H1 (cell line): Measurements from ENCODE around the gene CALHM2. TPM values are rescaled to one million over a fixed set of nuclear protein-coding genes. Genes with fewer than 3 reads are reported as not detected.

Experiments
- CTCF ChIA-PET: fragments of 300-600 bp; sonication (Branson Sonifier 250); formaldehyde crosslinking; loops from one replicate; lab custom pipeline; 2021; ENCODE audit not compliant: partially characterized antibody; lab: Charles Lee
- POLR2A ChIA-PET: fragments of 300-600 bp; sonication (Branson Sonifier 250); formaldehyde crosslinking; loops from one replicate; lab custom pipeline; 2021; ENCODE audit warnings: inconsistent platforms; ENCODE audit not compliant: partially characterized antibody; lab: Charles Lee
- DNase-seq, 2 experiments: peaks; one replicate each; pipeline versions ENCODE4 v3.0.0 to v3.0.0-alpha.2; 2010 to 2022; ENCODE audit warnings: low spot score in 2 of 2, low read depth in 1 of 2, mixed read lengths in 1 of 2
- FAIRE-seq: peaks from 2 replicates; lab custom pipeline; 2011; peaks lifted over from hg19 to GRCh38; lab: Jason Lieb, UNC
- H2AFZ ChIP-seq: 2 replicates; pipeline ENCODE4 v1.8.1; 2012; ENCODE audit warnings: low read length, inconsistent platforms
- H2AK5ac ChIP-seq: 2 replicates; pipeline ENCODE4 v1.6.1; 2013; ENCODE audit warnings: low read depth, low read length
- H2BK120ac ChIP-seq: replicated peaks from 2 replicates; pipeline ENCODE3; 2013; ENCODE audit warnings: low read depth, low read length, inconsistent platforms
- H2BK12ac ChIP-seq: 2 replicates; pipeline ENCODE4 v1.6.1; 2013; ENCODE audit warnings: low read depth, low read length
- H2BK15ac ChIP-seq: 2 replicates; pipeline ENCODE4 v1.6.1; 2013; ENCODE audit warnings: low read length
- H2BK20ac ChIP-seq: 2 replicates; pipeline ENCODE4 v1.6.1; 2013; ENCODE audit warnings: low read length
- H2BK5ac ChIP-seq: 2 replicates; pipeline ENCODE4 v1.6.1; 2013; ENCODE audit warnings: low read depth, low read length
- H3K14ac ChIP-seq: 2 replicates; pipeline ENCODE4 v1.6.1; 2013; ENCODE audit warnings: inconsistent platforms; ENCODE audit not compliant: insufficient read length
- H3K18ac ChIP-seq: 2 replicates; pipeline ENCODE4 v1.6.1; 2013; ENCODE audit warnings: low read length; ENCODE audit errors: extremely low read depth
- H3K23ac ChIP-seq: 2 replicates; pipeline ENCODE4 v1.6.1; 2013; ENCODE audit warnings: inconsistent platforms; ENCODE audit not compliant: insufficient read length
- H3K23me2 ChIP-seq: 2 replicates; pipeline ENCODE4 v1.6.1; 2013; ENCODE audit warnings: low read depth, low read length
- H3K27ac ChIP-seq: 2 replicates; pipeline ENCODE4 v1.6.1; 2011; ENCODE audit warnings: low read depth, low read length, inconsistent platforms
- H3K27me3 ChIP-seq, 4 experiments: replicated peaks in 1 of 4; 1 replicate in 1 of 4; 2 replicates in 3 of 4; pipeline versions ENCODE4 v1.6.1 to v1.8.1; 2011 to 2013; ENCODE audit warnings: low read length in 3 of 4, mild to moderate bottlenecking in 3 of 4, inconsistent platforms in 2 of 4, mixed read lengths in 2 of 4, moderate library complexity in 1 of 4; ENCODE audit not compliant: control insufficient read depth in 3 of 4, insufficient read depth in 3 of 4; ENCODE audit errors: extremely low read depth in 1 of 4
- H3K36me3 ChIP-seq, 4 experiments: 2 replicates each; pipeline versions ENCODE4 v1.6.1 to v1.8.1; 2011 to 2013; ENCODE audit warnings: mild to moderate bottlenecking in 4 of 4, low read length in 3 of 4, moderate library complexity in 2 of 4, control low read depth in 1 of 4, inconsistent platforms in 1 of 4; ENCODE audit not compliant: insufficient read depth in 4 of 4, control insufficient read depth in 2 of 4
- H3K4ac ChIP-seq: replicated peaks from 2 replicates; pipeline ENCODE3; 2013; ENCODE audit warnings: low read length, low read depth, mixed read lengths, inconsistent platforms; ENCODE audit not compliant: insufficient read length
- H3K4me1 ChIP-seq, 4 experiments: replicated peaks in 1 of 4; 1 replicate in 1 of 4; 2 replicates in 3 of 4; pipeline versions ENCODE4 v1.6.1 to v1.8.1; 2011 to 2013; ENCODE audit warnings: low read length in 3 of 4, inconsistent platforms in 2 of 4, mixed read lengths in 1 of 4; ENCODE audit not compliant: insufficient read depth in 4 of 4, control insufficient read depth in 3 of 4
- H3K4me2 ChIP-seq, 2 experiments: 2 replicates each; pipeline versions ENCODE4 v1.6.1 to v1.8.1; 2011 to 2013; ENCODE audit warnings: low read depth in 2 of 2, low read length in 2 of 2, control low read depth in 1 of 2, inconsistent platforms in 1 of 2, mild to moderate bottlenecking in 1 of 2; ENCODE audit not compliant: insufficient read depth in 1 of 2
- H3K4me3 ChIP-seq, 4 experiments: fragments of 200-600, 300-600 bp in 1 of 4; sonication (generic), shearing (Covaris generic), sonication (Bioruptor Twin) in 1 of 4; 2 replicates each; pipeline versions ENCODE4 v1.5.1 to v1.8.1; 2011 to 2016; ENCODE audit warnings: low read length in 4 of 4, low read depth in 3 of 4, control low read depth in 2 of 4, inconsistent platforms in 2 of 4, mild to moderate bottlenecking in 2 of 4, mixed read lengths in 1 of 4, moderate library complexity in 1 of 4; ENCODE audit not compliant: insufficient read depth in 2 of 4; ENCODE audit errors: extremely low read depth in 1 of 4
- H3K56ac ChIP-seq: replicated peaks from 2 replicates; pipeline ENCODE3; 2013; ENCODE audit warnings: low read depth, mild to moderate bottlenecking, mixed read lengths, low read length, inconsistent platforms; ENCODE audit not compliant: insufficient read length
- H3K79me1 ChIP-seq: 2 replicates; pipeline ENCODE4 v1.6.1; 2013; ENCODE audit warnings: low read depth, low read length, control low read depth
- H3K79me2 ChIP-seq, 2 experiments: 2 replicates each; pipeline versions ENCODE4 v1.6.1 to v1.8.1; 2012 to 2013; ENCODE audit warnings: low read length in 2 of 2, mild to moderate bottlenecking in 2 of 2, inconsistent platforms in 1 of 2; ENCODE audit not compliant: insufficient read depth in 2 of 2, control insufficient read depth in 1 of 2
- H3K9ac ChIP-seq, 4 experiments: replicated peaks in 1 of 4; 1 replicate in 1 of 4; 2 replicates in 3 of 4; pipeline versions ENCODE4 v1.6.1 to v1.8.1; 2011 to 2013; ENCODE audit warnings: low read depth in 3 of 4, low read length in 3 of 4, control low read depth in 2 of 4, mild to moderate bottlenecking in 2 of 4, moderate library complexity in 2 of 4, inconsistent platforms in 1 of 4; ENCODE audit errors: extremely low read depth in 1 of 4
- H3K9me3 ChIP-seq, 2 experiments: 2 replicates each; pipeline versions ENCODE4 v1.6.1 to v1.8.1; 2012 to 2013; ENCODE audit warnings: mild to moderate bottlenecking in 2 of 2, moderate library complexity in 2 of 2, control low read depth in 1 of 2, inconsistent platforms in 1 of 2, low read depth in 1 of 2, low read length in 1 of 2, mixed read lengths in 1 of 2; ENCODE audit not compliant: insufficient read depth in 2 of 2
- H4K20me1 ChIP-seq, 2 experiments: replicated peaks in 1 of 2; 2 replicates each; pipeline versions ENCODE3 to v1.8.1; 2011 to 2013; ENCODE audit warnings: inconsistent platforms in 2 of 2, low read length in 2 of 2, mild to moderate bottlenecking in 1 of 2; ENCODE audit not compliant: insufficient read depth in 2 of 2, control insufficient read depth in 1 of 2
- H4K5ac ChIP-seq: 2 replicates; pipeline ENCODE4 v1.6.1; 2013; ENCODE audit warnings: low read length, low read depth, mixed read lengths, inconsistent platforms; ENCODE audit not compliant: insufficient read length
- H4K8ac ChIP-seq: 2 replicates; pipeline ENCODE4 v1.8.0; 2013; ENCODE audit warnings: mild to moderate bottlenecking, moderate library complexity, low read length, inconsistent platforms; ENCODE audit not compliant: insufficient read depth; ENCODE audit errors: extremely low read depth
- H4K91ac ChIP-seq: replicated peaks from 2 replicates; pipeline ENCODE3; 2013; ENCODE audit warnings: low read length, mixed read lengths, inconsistent platforms; ENCODE audit not compliant: insufficient read length
- CHD1 ChIP-seq: IDR thresholded peaks from 2 replicates; pipeline ENCODE4 v1.6.1; 2012; ENCODE audit warnings: low read depth, low read length, improper control_type of control experiment
- FOSL1 ChIP-seq: IDR thresholded peaks from 2 replicates; pipeline ENCODE4 v1.6.1; 2011; ENCODE audit warnings: mild to moderate bottlenecking, low read depth, low read length, moderate library complexity; ENCODE audit not compliant: insufficient read depth
- HDAC2 ChIP-seq, 2 experiments: fragments of 300-600 bp in 1 of 2; sonication (generic) in 1 of 2; IDR thresholded peaks; 2 replicates each; pipeline ENCODE4 v1.6.1; 2011 to 2012; ENCODE audit warnings: low read depth in 2 of 2, low read length in 2 of 2, mild to moderate bottlenecking in 2 of 2, moderate library complexity in 2 of 2, borderline replicate concordance in 1 of 2, inconsistent platforms in 1 of 2
- POLR2A ChIP-seq, 2 experiments: IDR thresholded peaks; 1 replicate in 1 of 2; 2 replicates in 1 of 2; pipeline ENCODE4 v1.6.1; 2011; ENCODE audit warnings: low read depth in 2 of 2, low read length in 2 of 2, mild to moderate bottlenecking in 2 of 2; ENCODE audit errors: control extremely low read depth in 1 of 2
- POLR2AphosphoS5 ChIP-seq: IDR thresholded peaks from 2 replicates; pipeline ENCODE4 v1.6.1; 2011; ENCODE audit warnings: low read depth, low read length
- RXRA ChIP-seq: IDR thresholded peaks from 2 replicates; pipeline ENCODE4 v1.6.1; 2011; ENCODE audit warnings: low read depth, mild to moderate bottlenecking, low read length, moderate library complexity; ENCODE audit not compliant: insufficient read depth
- SIRT6 ChIP-seq: IDR thresholded peaks from one replicate; pipeline ENCODE4 v1.7.1; 2012; ENCODE audit warnings: low read length, inconsistent platforms
- SP2 ChIP-seq: IDR thresholded peaks from 2 replicates; pipeline ENCODE4 v1.6.1; 2012; ENCODE audit warnings: mild to moderate bottlenecking, low read length, inconsistent platforms
- SRF ChIP-seq: IDR thresholded peaks from 2 replicates; pipeline ENCODE4 v1.6.1; 2011; ENCODE audit warnings: mild to moderate bottlenecking, low read depth, low read length, moderate library complexity
- TBP ChIP-seq: IDR thresholded peaks from 2 replicates; pipeline ENCODE4 v1.6.1; 2011; ENCODE audit warnings: low read depth, low read length, improper control_type of control experiment
- WGBS, 2 experiments: shearing (Covaris generic) in 1 of 2; methylation state at CpG; one replicate each; pipeline versions ENCODE4 v1.1.6 to v1.1.7; 2013 to 2015; ENCODE audit warnings: low lambda C conversion rate in 2 of 2, mixed read lengths in 2 of 2, inconsistent platforms in 1 of 2, low coverage in 1 of 2, missing lambda C conversion rate in 1 of 2; ENCODE audit not compliant: insufficient replicate concordance in 2 of 2, insufficient coverage in 1 of 2, insufficient read length in 1 of 2; ENCODE audit errors: extremely low coverage in 1 of 2, missing lambda C conversion rate in 1 of 2; 5-methylcytosine and 5-hydroxymethylcytosine counted together
- polyA plus RNA-seq, 7 experiments: library from polyadenylated mRNA; depleted of rRNA in 3 of 7; stranded (reverse) in 5 of 7; unstranded in 2 of 7; fragments of >200 nt in 5 of 7; fragments of 200-250 nt in 2 of 7; gene quantifications; 1 replicate in 5 of 7; 2 replicates in 1 of 7; 4 replicates in 1 of 7; pipeline versions ENCODE4 v1.2.1 to v1.2.3, GENCODE V29; 2011 to 2013; ENCODE audit warnings: missing spikeins in 2 of 7, mixed read lengths in 2 of 7
- total RNA-seq: library from RNA; stranded (reverse); fragmentation: NEBNext Ultra II Directional; extraction: Animal tissue kit (Norgen Biotek cat#: 25700); gene quantifications from 2 replicates; pipeline ENCODE4 v1.2.1, GENCODE V29; 2021
- TF ChIP-seq, protein P1 (sequence below): IDR thresholded peaks from 2 replicates; pipeline ENCODE4 v1.6.1; 2011; ENCODE audit warnings: low read length, improper control_type of control experiment
- TF ChIP-seq, protein P2 (sequence below): IDR thresholded peaks from 2 replicates; pipeline ENCODE4 v1.6.1; 2012; ENCODE audit warnings: inconsistent platforms

CALHM2 gene
- total and polyA plus RNA-seq, 2 of the 8 experiments (the other 6 are each of a cell fraction or from before 2014, with no cell fraction given) = 1.2 to 2.4 TPM

DNA sequence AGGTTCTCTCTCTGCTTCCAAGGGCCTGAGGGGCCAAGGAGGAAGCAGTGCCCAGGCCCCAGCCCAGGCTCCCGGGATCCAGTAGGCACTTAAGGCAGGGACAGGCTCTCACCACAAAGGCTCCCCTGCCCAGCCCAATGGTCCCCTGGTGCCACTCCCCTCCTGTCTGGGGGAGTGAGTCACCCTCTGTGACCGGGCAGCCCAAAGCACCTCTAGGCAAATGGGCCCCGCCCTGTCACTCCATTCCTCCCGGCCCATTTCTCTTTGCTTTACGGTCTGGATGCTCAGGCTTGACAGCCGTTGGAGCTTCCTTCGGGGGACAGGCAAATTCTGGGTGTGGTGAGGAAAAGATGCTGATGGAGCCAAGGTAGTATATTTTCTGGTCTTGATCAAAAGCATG is 27.0 kb upstream of the CALHM2 start, which contains the start of gene CALHM3:
TSS of gene CALHM3 (minus strand) at position 106 of the 400 bp plus-strand sequence. CDS start 208 bp downstream, outside the sequence.
- Histone ChIP-seq H3K56ac (no peak within 1 kb of the TSS), H4K8ac (peak within 1 kb of the TSS; percentile 35; the same call in 1 of the 2 replicates), H3K4ac (no peak within 1 kb of the TSS), H3K4me1 (peaks cover 0 to 12% (median 7%) of the 10 kb centered on the region in 4 experiments; a peak in 5 of 7 replicates), H3K27ac (no peak within 1 kb of the TSS), H2AK5ac (no peak within 1 kb of the TSS), H2BK12ac (no peak within 1 kb of the TSS), H3K9ac (no peak within 1 kb of the TSS; a peak in 1 of 7 replicates), H2AFZ (no peak within 1 kb of the TSS; the same call in 1 of the 2 replicates), H3K18ac (no peak within 1 kb of the TSS), H3K4me2 (no peak within 1 kb of the TSS), H3K27me3 (no peaks in the 10 kb centered on the region; a peak in 2 of 7 replicates), H2BK5ac (no peak within 1 kb of the TSS), H3K79me2 (no peaks in the 10 kb centered on the region), H4K91ac (no peak within 1 kb of the TSS), H3K23ac (no peak within 1 kb of the TSS), H4K20me1 (no peaks in the 10 kb centered on the region), H3K36me3 (no peaks in the 10 kb centered on the region), H4K5ac (no peak within 1 kb of the TSS), H3K14ac (no peak within 1 kb of the TSS), H2BK15ac (0 out of 2 replicates have a peak within 1 kb of the TSS, but pooled peaks have one; percentile 6), H2BK20ac (no peak within 1 kb of the TSS), H3K4me3 (no peak within 1 kb of the TSS), H3K79me1 (no peaks in the 10 kb centered on the region), H3K9me3 (no peaks in the 10 kb centered on the region), H3K23me2 (peaks cover under 1% of the 10 kb centered on the region; the same call in 1 of the 2 replicates), H2BK120ac (no peak within 1 kb of the TSS)
- POLR2A ChIA-PET = interaction anchor here (1.2 kb wide), 1 partner anchor 25 kb away, joined by 3 read pairs; no protein-coding TSS in a partner anchor
- WGBS, 2 experiments = 98% methylated on average over 7 of the region's 7 CpGs; no CpG with 5 or more reads in 1 of the 2 experiments
- CTCF ChIA-PET = interaction anchor here (0.9 to 6.3 kb wide), 5 partner anchors 25 to 109 kb away, joined by 3 to 34 read pairs (median 4); partner anchors contain the start of gene CALHM2
- DNase-seq = no peak
- no peak for FAIRE-seq
- TF ChIP-seq CHD1 (no peak), RXRA (no peak), SIRT6 (no peak), FOSL1 (no peak), TBP (no peak), POLR2AphosphoS5 (no peak), SRF (no peak), SP2 (no peak), HDAC2 (IDR thresholded peaks at IDR 0.05; ENCODE audit: borderline replicate concordance in 1 of 2, low read depth in 2 of 2, low read length in 2 of 2) (no peak), POLR2A (IDR thresholded peaks at IDR 0.05; ENCODE audit: control extremely low read depth in 1 of 2, low read depth in 2 of 2, low read length in 2 of 2) (no peak)
- TF ChIP-seq, protein P1, sequence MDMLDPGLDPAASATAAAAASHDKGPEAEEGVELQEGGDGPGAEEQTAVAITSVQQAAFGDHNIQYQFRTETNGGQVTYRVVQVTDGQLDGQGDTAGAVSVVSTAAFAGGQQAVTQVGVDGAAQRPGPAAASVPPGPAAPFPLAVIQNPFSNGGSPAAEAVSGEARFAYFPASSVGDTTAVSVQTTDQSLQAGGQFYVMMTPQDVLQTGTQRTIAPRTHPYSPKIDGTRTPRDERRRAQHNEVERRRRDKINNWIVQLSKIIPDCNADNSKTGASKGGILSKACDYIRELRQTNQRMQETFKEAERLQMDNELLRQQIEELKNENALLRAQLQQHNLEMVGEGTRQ = no peak
- TF ChIP-seq, protein P2, sequence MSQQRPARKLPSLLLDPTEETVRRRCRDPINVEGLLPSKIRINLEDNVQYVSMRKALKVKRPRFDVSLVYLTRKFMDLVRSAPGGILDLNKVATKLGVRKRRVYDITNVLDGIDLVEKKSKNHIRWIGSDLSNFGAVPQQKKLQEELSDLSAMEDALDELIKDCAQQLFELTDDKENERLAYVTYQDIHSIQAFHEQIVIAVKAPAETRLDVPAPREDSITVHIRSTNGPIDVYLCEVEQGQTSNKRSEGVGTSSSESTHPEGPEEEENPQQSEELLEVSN = no peak
